ENCODE measurements around the gene OCIAD2. TPM values are rescaled to one million over a fixed set of nuclear protein-coding genes. Genes with fewer than 3 reads are reported as not detected.

OCIAD2 gene
- total and polyA plus RNA-seq, 10 donors: 13.5 to 58.4 (median 19.1) TPM

DNA sequence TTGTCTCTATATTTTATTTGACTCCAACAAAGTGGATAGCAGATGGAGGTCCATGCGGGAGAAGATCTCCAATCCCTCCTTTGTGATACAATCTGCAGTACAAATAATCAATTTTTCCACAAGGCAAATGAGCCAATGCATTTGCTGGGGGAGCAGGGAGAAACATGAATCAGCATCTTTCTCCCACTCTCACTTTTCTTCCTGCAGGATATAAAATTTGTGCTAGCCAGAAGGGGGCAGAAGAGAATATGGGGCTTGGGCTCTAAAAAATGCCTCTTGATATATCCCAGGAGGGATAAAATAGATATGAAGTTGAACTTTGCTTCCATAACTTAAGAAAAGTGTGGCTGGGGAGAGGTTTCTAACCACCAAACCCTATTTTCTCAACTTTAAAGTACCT, 41.2 kb upstream of the OCIAD2 start:
- WGBS, 5 donors: 83 to 97% (median 94%) methylated on average over 1 of the region's 1 CpG
- Histone ChIP-seq H3K27ac (no peak overlapping the region), H3K27me3 (replicated peaks in 1 of 7) (no peaks in the 10 kb centered on the region), H3K9me3 (peaks cover 0 to 14% (median 8%) of the 10 kb centered on the region in 8 donors), H3K4me3 (no peak overlapping the region), H3K36me3 (no peaks in the 10 kb centered on the region), H3K4me1 (no peaks in the 10 kb centered on the region)
- intact Hi-C loops (cut with DNase I; ENCODE audit: low total_unique reads): no loop called here
- no peak for TF ChIP-seq POLR2AphosphoS5 (IDR thresholded peaks at IDR 0.05)
- TF ChIP-seq, protein P1, sequence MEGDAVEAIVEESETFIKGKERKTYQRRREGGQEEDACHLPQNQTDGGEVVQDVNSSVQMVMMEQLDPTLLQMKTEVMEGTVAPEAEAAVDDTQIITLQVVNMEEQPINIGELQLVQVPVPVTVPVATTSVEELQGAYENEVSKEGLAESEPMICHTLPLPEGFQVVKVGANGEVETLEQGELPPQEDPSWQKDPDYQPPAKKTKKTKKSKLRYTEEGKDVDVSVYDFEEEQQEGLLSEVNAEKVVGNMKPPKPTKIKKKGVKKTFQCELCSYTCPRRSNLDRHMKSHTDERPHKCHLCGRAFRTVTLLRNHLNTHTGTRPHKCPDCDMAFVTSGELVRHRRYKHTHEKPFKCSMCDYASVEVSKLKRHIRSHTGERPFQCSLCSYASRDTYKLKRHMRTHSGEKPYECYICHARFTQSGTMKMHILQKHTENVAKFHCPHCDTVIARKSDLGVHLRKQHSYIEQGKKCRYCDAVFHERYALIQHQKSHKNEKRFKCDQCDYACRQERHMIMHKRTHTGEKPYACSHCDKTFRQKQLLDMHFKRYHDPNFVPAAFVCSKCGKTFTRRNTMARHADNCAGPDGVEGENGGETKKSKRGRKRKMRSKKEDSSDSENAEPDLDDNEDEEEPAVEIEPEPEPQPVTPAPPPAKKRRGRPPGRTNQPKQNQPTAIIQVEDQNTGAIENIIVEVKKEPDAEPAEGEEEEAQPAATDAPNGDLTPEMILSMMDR (IDR thresholded peaks at IDR 0.05 in 8 of 11, conservative IDR thresholded peaks at IDR 0.05 in 3 of 11): no peak
- no peak for TF ChIP-seq POLR2A (IDR thresholded peaks at IDR 0.05)
- DNase-seq: no peak

DNA sequence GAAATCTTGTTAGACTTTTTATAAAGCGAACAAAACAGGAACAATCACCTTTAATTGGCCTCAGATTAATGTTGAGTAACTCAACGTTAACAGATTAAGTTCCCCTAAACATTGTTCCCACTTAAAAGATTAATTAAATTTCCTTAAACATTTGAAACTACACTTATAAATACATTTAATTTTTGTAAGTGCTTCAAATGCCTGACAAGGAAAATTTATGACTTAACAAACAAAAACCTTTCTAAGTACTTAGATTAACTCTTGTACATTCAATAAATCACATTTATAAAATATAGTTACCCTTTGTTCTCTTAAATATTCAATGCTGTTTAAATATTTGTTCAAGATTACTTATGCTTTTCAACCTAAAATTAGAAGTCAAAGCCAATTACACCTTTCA, 39.4 kb upstream of the OCIAD2 start:
- intact Hi-C loops (cut with DNase I; ENCODE audit: low total_unique reads): no loop called here
- WGBS, 5 donors: 49 to 74% (median 63%) methylated on average over 2 of the region's 2 CpGs

GRCh38 chr4:48944756-48945241, 38.2 kb upstream of the OCIAD2 start:
- TF ChIP-seq POLR2A (IDR thresholded peaks at IDR 0.05) (no peak), POLR2AphosphoS5 (IDR thresholded peaks at IDR 0.05) (no peak)
- TF ChIP-seq, protein P1 (IDR thresholded peaks at IDR 0.05 in 8 of 11, conservative IDR thresholded peaks at IDR 0.05 in 3 of 11): peak in 3 of 11 experiments; percentile 18 to 26 (median 23)
- H3K36me3 ChIP-seq: no peaks in the 10 kb centered on the region
- no peaks in the 10 kb centered on the region for H3K4me1 ChIP-seq
- intact Hi-C loops (cut with DNase I; ENCODE audit: low total_unique reads): no loop called here
- 62 to 69% (median 66%) methylated on average over 6 of the region's 6 CpGs for WGBS, 5 donors
- no peaks in the 10 kb centered on the region for H3K27me3 ChIP-seq (replicated peaks in 1 of 7)
- H3K4me3 ChIP-seq: no peak overlapping the region
- H3K27ac ChIP-seq: no peak overlapping the region
- H3K9me3 ChIP-seq: no peaks in the 10 kb centered on the region
- no peak for DNase-seq

More for the DNA sequence above, 39.4 kb upstream of the OCIAD2 start:
- TF ChIP-seq, protein P1 (IDR thresholded peaks at IDR 0.05 in 8 of 11, conservative IDR thresholded peaks at IDR 0.05 in 3 of 11): no peak
- no peak for TF ChIP-seq POLR2AphosphoS5 (IDR thresholded peaks at IDR 0.05)
- no peak for TF ChIP-seq POLR2A (IDR thresholded peaks at IDR 0.05)
- no peaks in the 10 kb centered on the region for H3K9me3 ChIP-seq
- H3K4me3 ChIP-seq: no peak overlapping the region
- no peaks in the 10 kb centered on the region for H3K27me3 ChIP-seq (replicated peaks in 1 of 7)
- H3K4me1 ChIP-seq: no peaks in the 10 kb centered on the region
- H3K36me3 ChIP-seq: no peaks in the 10 kb centered on the region
- DNase-seq: no peak
- no peak overlapping the region for H3K27ac ChIP-seq

GRCh38 chr4:48944252-48944651, 37.7 kb upstream of the OCIAD2 start:
- H3K27me3 ChIP-seq (replicated peaks in 1 of 7): no peaks in the 10 kb centered on the region
- TF ChIP-seq POLR2AphosphoS5 (IDR thresholded peaks at IDR 0.05) (no peak), POLR2A (IDR thresholded peaks at IDR 0.05) (no peak)
- TF ChIP-seq, protein P1 (IDR thresholded peaks at IDR 0.05 in 8 of 11, conservative IDR thresholded peaks at IDR 0.05 in 3 of 11): no peak
- H3K9me3 ChIP-seq: no peaks in the 10 kb centered on the region
- intact Hi-C loops (cut with DNase I; ENCODE audit: low total_unique reads): no loop called here
- no peaks in the 10 kb centered on the region for H3K4me1 ChIP-seq
- no peaks in the 10 kb centered on the region for H3K36me3 ChIP-seq
- no peak overlapping the region for H3K27ac ChIP-seq
- WGBS, 5 donors: 78 to 87% (median 82%) methylated on average over 8 of the region's 8 CpGs
- DNase-seq: no peak
- no peak overlapping the region for H3K4me3 ChIP-seq
